Measurements from ENCODE around the gene FAM20C.

The FAM20C gene

GRCh38 chr7:211033-211714 lies 18.8 kb downstream of the FAM20C start:
- no peak for DNase-seq

- no peak for DNase-seq
These were observed 19.3 kb downstream of the FAM20C start for GRCh38 chr7:211715-212058.

- no peak for DNase-seq
These were observed 20.4 kb downstream of the FAM20C start for GRCh38 chr7:212754-213153.

- DNase-seq, result no peak
These were observed 21.1 kb downstream of the FAM20C start for GRCh38 chr7:213324-213993.

- no peak for DNase-seq
These were observed 22.2 kb downstream of the FAM20C start for GRCh38 chr7:214410-215212.

- no peak for DNase-seq
These were observed 24.3 kb downstream of the FAM20C start for GRCh38 chr7:216360-217300.

GRCh38 chr7:217781-218180 lies 25.4 kb downstream of the FAM20C start:
- no peak for DNase-seq

- no peak for DNase-seq
These were observed 25.9 kb downstream of the FAM20C start for GRCh38 chr7:218316-218715.

GRCh38 chr7:218896-219580 lies 26.7 kb downstream of the FAM20C start:
- DNase-seq, result no peak

GRCh38 chr7:219581-220150 lies 27.3 kb downstream of the FAM20C start:
- no peak for DNase-seq

GRCh38 chr7:220151-220841 lies 27.9 kb downstream of the FAM20C start:
- no peak for DNase-seq

GRCh38 chr7:221978-222715 lies 29.8 kb downstream of the FAM20C start:
- DNase-seq, result no peak

GRCh38 chr7:222716-223041 lies 30.3 kb downstream of the FAM20C start:
- no peak for DNase-seq

- no peak for DNase-seq
These were observed 30.9 kb downstream of the FAM20C start for GRCh38 chr7:223118-223800.

GRCh38 chr7:223861-224260 lies 31.5 kb downstream of the FAM20C start:
- no peak for DNase-seq

- no peak for DNase-seq
These were observed 34.0 kb downstream of the FAM20C start for GRCh38 chr7:226281-226895.

- DNase-seq, result no peak
These were observed 35.6 kb downstream of the FAM20C start for GRCh38 chr7:227926-228325.

- DNase-seq, result no peak
These were observed 36.2 kb downstream of the FAM20C start for GRCh38 chr7:228610-229009.

- DNase-seq, result no peak
These were observed 37.0 kb downstream of the FAM20C start for GRCh38 chr7:229184-229964.

All from stimulated activated CD4-positive, alpha-beta T cell treated with anti-CD3 and anti-CD28 coated beads, Interleukin-15, amount 100 ng/mL, for 24 hours (primary cell).